HG02588 (cell line): ENCODE measurements around the gene COL27A1.

Experiments
- ATAC-seq: cut with Tn5 transposase; IDR thresholded peaks from one replicate; pipeline ENCODE4 v1.9.1; 2021; ENCODE audit warnings: mild to moderate bottlenecking, moderate library complexity; ENCODE audit not compliant: unreplicated experiment

The COL27A1 gene

GRCh38 chr9:114221706-114222465 is 66.5 kb downstream of the COL27A1 start:
- no peak for ATAC-seq

- no peak for ATAC-seq
Measured at GRCh38 chr9:114223564-114224246, 68.4 kb downstream of the COL27A1 start.

- no peak for ATAC-seq
Measured at GRCh38 chr9:114224247-114224610, 68.9 kb downstream of the COL27A1 start.

- no peak for ATAC-seq
Measured at GRCh38 chr9:114225561-114226212, 70.3 kb downstream of the COL27A1 start.

- ATAC-seq, result no peak
Measured at GRCh38 chr9:114226246-114227055, 71.1 kb downstream of the COL27A1 start.

- ATAC-seq, result no peak
Measured at GRCh38 chr9:114227288-114228015, 72.1 kb downstream of the COL27A1 start.

- ATAC-seq, result no peak
Measured at GRCh38 chr9:114228016-114228808, 72.9 kb downstream of the COL27A1 start.

GRCh38 chr9:114229295-114229694 is 74.0 kb downstream of the COL27A1 start:
- ATAC-seq, result no peak

- ATAC-seq, result no peak
Measured at GRCh38 chr9:114230068-114230467, 74.7 kb downstream of the COL27A1 start.

GRCh38 chr9:114231273-114231672 is 75.9 kb downstream of the COL27A1 start:
- no peak for ATAC-seq

GRCh38 chr9:114231719-114232449 is 76.5 kb downstream of the COL27A1 start:
- ATAC-seq, result no peak

- no peak for ATAC-seq
Measured at GRCh38 chr9:114233491-114234185, 78.3 kb downstream of the COL27A1 start.

GRCh38 chr9:114235033-114235661 is 79.8 kb downstream of the COL27A1 start:
- ATAC-seq, result no peak

GRCh38 chr9:114236391-114237138 is 81.2 kb downstream of the COL27A1 start:
- no peak for ATAC-seq

GRCh38 chr9:114237247-114237646 is 81.9 kb downstream of the COL27A1 start:
- ATAC-seq, result no peak

- ATAC-seq, result no peak
Measured at GRCh38 chr9:114237781-114238180, 82.4 kb downstream of the COL27A1 start.

GRCh38 chr9:114238472-114238871 is 83.1 kb downstream of the COL27A1 start:
- no peak for ATAC-seq
